ENCODE results near the gene ATP2C2.

ATP2C2 gene

DNA sequence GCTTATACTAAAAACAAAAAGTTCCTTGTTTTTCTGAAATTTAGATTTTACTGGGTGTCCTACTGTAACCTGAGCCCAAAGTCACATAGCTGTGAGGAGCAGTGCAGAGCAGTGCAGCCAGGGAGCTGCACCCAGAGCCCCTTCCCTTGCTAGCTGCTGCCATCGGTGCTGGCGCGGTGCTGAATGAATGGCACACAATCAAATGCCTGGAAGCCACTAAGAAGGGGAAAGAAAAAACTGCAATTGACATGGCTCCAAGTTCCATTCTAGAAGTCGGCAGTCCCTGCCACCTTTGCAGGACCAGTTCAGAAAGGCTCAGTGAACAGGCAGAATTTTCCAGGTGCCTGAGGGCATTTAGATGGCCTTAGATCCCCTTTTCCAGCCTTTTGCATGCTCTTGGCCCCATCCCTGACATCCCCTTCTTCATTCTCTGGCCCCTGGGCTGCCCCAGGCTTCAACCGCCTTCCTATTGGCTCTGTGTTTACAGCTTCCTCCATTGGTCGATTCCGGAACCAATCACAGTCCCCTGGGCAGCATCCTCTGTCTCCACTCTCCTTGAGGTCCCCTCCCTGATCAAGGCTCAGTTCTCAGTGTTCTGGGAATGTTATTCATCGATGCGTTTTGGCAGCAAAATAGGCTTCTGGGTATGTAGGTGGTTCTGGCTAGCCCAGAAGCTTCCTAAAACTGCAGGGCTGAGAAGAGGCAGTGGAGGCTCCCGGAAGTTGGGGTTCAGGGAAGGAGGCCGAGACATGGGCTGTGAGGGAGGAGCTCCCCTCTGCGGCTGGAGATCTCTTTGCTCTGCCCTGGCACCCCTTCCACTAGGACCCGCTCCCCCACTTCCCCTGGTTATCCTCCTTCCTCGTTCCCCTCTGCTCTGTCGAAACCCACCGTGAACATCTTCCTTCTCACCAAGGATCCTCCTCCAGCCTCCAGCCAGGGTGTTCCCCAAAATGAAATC, 37.9 kb downstream of the ATP2C2 start:
- Histone ChIP-seq H3K9ac (ENCODE audit: low read length) (no peak overlapping the region), H3K4me1 (ENCODE audit: control insufficient read depth, insufficient read depth, low read depth, low read length) (no peaks in the 10 kb centered on the region), H2BK120ac (ENCODE audit: low read depth, low read length) (no peak overlapping the region), H4K8ac (ENCODE audit: low read length) (no peak overlapping the region), H3K4me2 (ENCODE audit: low read length, poor library complexity, severe bottlenecking) (no peak overlapping the region), H3K18ac (ENCODE audit: low read depth in 1 of 2, low read length in 2 of 2) (no peak overlapping the region), H2BK12ac (ENCODE audit: low read length in 2 of 2) (no peak overlapping the region), H4K91ac (ENCODE audit: low read length) (no peak overlapping the region), H3K14ac (ENCODE audit: low read length in 2 of 2) (no peak overlapping the region), H3K4ac (ENCODE audit: low read depth in 1 of 2, low read length in 2 of 2) (no peak overlapping the region), H3K36me3 (ENCODE audit: control insufficient read depth in 1 of 2, insufficient read depth in 2 of 2, low read depth in 1 of 2, low read length in 2 of 2) (no peaks in the 10 kb centered on the region), H3K23ac (ENCODE audit: low read length in 2 of 2) (no peak overlapping the region), H2BK15ac (ENCODE audit: low read depth, poor library complexity, severe bottlenecking) (no peak overlapping the region), H3K4me3 (ENCODE audit: insufficient read depth in 1 of 2, low read depth in 1 of 2, low read length in 2 of 2) (no peak overlapping the region), H3K27ac (ENCODE audit: low read length, poor library complexity, severe bottlenecking) (no peak overlapping the region), H2BK5ac (ENCODE audit: low read depth, low read length, poor library complexity, severe bottlenecking) (no peak overlapping the region), H3K9me3 (ENCODE audit: control insufficient read depth, low read length) (no peaks in the 10 kb centered on the region), H3K27me3 (ENCODE audit: control insufficient read depth in 1 of 2, insufficient read depth in 1 of 2, low read length in 2 of 2) (peaks cover 49 to 63% of the 10 kb centered on the region in 2 experiments), H2AFZ (ENCODE audit: low read depth, low read length) (no peak overlapping the region), H2AK5ac (ENCODE audit: low read length, severe bottlenecking) (no peak overlapping the region), H3K79me1 (replicated peaks; ENCODE audit: low read length, poor library complexity, severe bottlenecking) (no peaks in the 10 kb centered on the region)
- 88% methylated on average over 14 of the region's 16 CpGs for WGBS
- DNase-seq = no peak

DNA sequence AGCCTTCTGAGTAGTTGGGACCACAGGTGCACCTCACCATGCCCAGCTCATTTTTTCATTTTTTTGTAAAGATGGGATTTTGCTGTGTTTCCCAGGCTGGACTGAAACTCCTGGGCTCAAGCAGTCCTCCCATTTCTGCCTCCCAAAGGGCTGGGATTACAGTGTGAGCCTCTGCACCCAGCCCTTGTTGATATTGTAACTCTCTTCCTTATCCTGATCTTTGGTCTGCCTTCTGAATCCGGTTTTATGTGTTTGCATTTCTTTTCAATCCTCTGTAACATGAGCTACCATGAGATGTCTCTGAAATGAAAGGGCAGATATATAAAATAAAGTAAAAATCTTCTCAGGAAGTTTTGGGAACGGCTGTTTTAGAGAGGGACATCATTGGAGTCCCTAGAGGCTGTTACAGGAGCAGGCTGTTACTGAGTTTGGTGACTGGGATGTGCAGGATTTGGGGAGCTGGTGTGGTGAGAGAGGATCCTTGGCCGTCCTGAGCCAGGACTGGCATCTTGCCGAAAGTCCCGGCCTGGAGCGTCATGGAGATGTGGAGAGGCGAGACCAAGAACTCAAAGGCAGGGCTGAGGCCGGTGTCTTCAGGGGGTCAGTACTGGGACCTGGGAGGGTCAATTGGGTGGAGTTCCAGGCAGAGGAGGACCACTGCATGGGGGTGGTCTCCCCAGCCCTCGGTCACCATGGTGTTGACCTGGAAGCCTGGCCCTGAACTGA, 39.4 kb downstream of the ATP2C2 start:
- no peak for DNase-seq
- Histone ChIP-seq H3K79me1 (replicated peaks; ENCODE audit: low read length, poor library complexity, severe bottlenecking) (no peaks in the 10 kb centered on the region), H3K18ac (ENCODE audit: low read depth in 1 of 2, low read length in 2 of 2) (no peak overlapping the region), H2BK5ac (ENCODE audit: low read depth, low read length, poor library complexity, severe bottlenecking) (no peak overlapping the region), H4K8ac (ENCODE audit: low read length) (no peak overlapping the region), H3K4me2 (ENCODE audit: low read length, poor library complexity, severe bottlenecking) (no peak overlapping the region), H3K9ac (ENCODE audit: low read length) (no peak overlapping the region), H2BK12ac (ENCODE audit: low read length in 2 of 2) (no peak overlapping the region), H2AK5ac (ENCODE audit: low read length, severe bottlenecking) (no peak overlapping the region), H3K4me1 (ENCODE audit: control insufficient read depth, insufficient read depth, low read depth, low read length) (no peaks in the 10 kb centered on the region), H3K23ac (ENCODE audit: low read length in 2 of 2) (no peak overlapping the region), H2BK120ac (ENCODE audit: low read depth, low read length) (no peak overlapping the region), H3K14ac (ENCODE audit: low read length in 2 of 2) (no peak overlapping the region), H2AFZ (ENCODE audit: low read depth, low read length) (no peak overlapping the region), H3K4ac (ENCODE audit: low read depth in 1 of 2, low read length in 2 of 2) (no peak overlapping the region), H3K36me3 (ENCODE audit: control insufficient read depth in 1 of 2, insufficient read depth in 2 of 2, low read depth in 1 of 2, low read length in 2 of 2) (no peaks in the 10 kb centered on the region), H3K27me3 (ENCODE audit: control insufficient read depth in 1 of 2, insufficient read depth in 1 of 2, low read length in 2 of 2) (peaks cover 49 to 58% of the 10 kb centered on the region in 2 experiments), H4K91ac (ENCODE audit: low read length) (no peak overlapping the region), H3K27ac (ENCODE audit: low read length, poor library complexity, severe bottlenecking) (no peak overlapping the region), H3K4me3 (ENCODE audit: insufficient read depth in 1 of 2, low read depth in 1 of 2, low read length in 2 of 2) (no peak overlapping the region), H3K9me3 (ENCODE audit: control insufficient read depth, low read length) (no peaks in the 10 kb centered on the region), H2BK15ac (ENCODE audit: low read depth, poor library complexity, severe bottlenecking) (no peak overlapping the region)
- 82% methylated on average over 9 of the region's 9 CpGs for WGBS

DNA sequence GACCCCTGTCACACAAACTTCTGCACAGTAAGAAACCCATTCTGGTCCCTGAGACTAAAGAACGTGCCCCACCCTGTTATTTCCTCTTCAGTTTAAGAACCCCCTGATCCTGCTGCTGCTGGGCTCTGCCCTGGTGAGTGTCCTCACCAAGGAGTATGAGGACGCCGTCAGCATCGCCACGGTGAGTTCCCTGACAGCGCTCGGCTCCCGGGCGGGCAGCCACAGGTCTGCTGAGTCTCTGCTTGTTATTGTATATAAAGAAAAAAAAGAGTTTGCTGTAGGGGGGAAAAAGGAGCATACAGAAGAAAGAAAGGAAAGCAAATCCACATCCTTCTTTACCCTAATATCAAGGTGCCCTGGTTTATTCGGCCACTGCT, 40.0 kb downstream of the ATP2C2 start:
- no peak for DNase-seq

DNA sequence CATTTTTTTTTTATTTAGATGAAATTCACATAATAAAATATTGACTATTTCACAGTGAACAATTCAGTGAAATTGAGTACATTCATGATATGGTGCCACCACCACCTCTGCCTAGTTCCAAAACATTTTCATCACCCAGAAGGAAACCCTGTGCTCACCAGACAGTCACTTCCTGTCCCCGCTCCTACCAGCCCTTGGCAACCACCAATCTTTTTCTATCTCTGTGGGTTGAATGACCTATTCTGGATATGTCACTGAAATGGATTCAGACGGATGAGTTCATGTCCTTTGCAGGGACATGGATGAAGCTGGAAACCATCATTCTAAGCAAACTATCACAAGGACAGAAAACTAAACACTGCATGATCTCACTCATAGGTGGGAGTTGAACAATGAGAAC, 40.5 kb downstream of the ATP2C2 start:
- H3K27me3 ChIP-seq (ENCODE audit: control insufficient read depth in 1 of 2, insufficient read depth in 1 of 2, low read length in 2 of 2) = peaks cover 54 to 61% of the 10 kb centered on the region in 2 experiments
- H3K4me2 ChIP-seq (ENCODE audit: low read length, poor library complexity, severe bottlenecking) = no peak overlapping the region
- H2BK12ac ChIP-seq (ENCODE audit: low read length in 2 of 2) = no peak overlapping the region
- no peak overlapping the region for H3K27ac ChIP-seq (ENCODE audit: low read length, poor library complexity, severe bottlenecking)
- no peak overlapping the region for H3K9ac ChIP-seq (ENCODE audit: low read length)
- no peak overlapping the region for H2AFZ ChIP-seq (ENCODE audit: low read depth, low read length)
- no peak overlapping the region for H2BK120ac ChIP-seq (ENCODE audit: low read depth, low read length)
- no peaks in the 10 kb centered on the region for H3K4me1 ChIP-seq (ENCODE audit: control insufficient read depth, insufficient read depth, low read depth, low read length)
- no peak overlapping the region for H3K18ac ChIP-seq (ENCODE audit: low read depth in 1 of 2, low read length in 2 of 2)
- H2BK15ac ChIP-seq (ENCODE audit: low read depth, poor library complexity, severe bottlenecking) = no peak overlapping the region
- H3K4me3 ChIP-seq (ENCODE audit: insufficient read depth in 1 of 2, low read depth in 1 of 2, low read length in 2 of 2) = no peak overlapping the region
- no peak overlapping the region for H3K23ac ChIP-seq (ENCODE audit: low read length in 2 of 2)
- DNase-seq = no peak
- no peak overlapping the region for H3K4ac ChIP-seq (ENCODE audit: low read depth in 1 of 2, low read length in 2 of 2)
- H2AK5ac ChIP-seq (ENCODE audit: low read length, severe bottlenecking) = no peak overlapping the region
- no CpG with 5 or more reads among the region's 2 CpGs for WGBS
- H4K91ac ChIP-seq (ENCODE audit: low read length) = no peak overlapping the region
- H4K8ac ChIP-seq (ENCODE audit: low read length) = no peak overlapping the region
- no peaks in the 10 kb centered on the region for H3K79me1 ChIP-seq (replicated peaks; ENCODE audit: low read length, poor library complexity, severe bottlenecking)
- H3K9me3 ChIP-seq (ENCODE audit: control insufficient read depth, low read length) = peaks cover under 1% of the 10 kb centered on the region
- H3K14ac ChIP-seq (ENCODE audit: low read length in 2 of 2) = no peak overlapping the region
- H3K36me3 ChIP-seq (ENCODE audit: control insufficient read depth in 1 of 2, insufficient read depth in 2 of 2, low read depth in 1 of 2, low read length in 2 of 2) = no peaks in the 10 kb centered on the region
- H2BK5ac ChIP-seq (ENCODE audit: low read depth, low read length, poor library complexity, severe bottlenecking) = no peak overlapping the region

More for the DNA sequence above, 40.0 kb downstream of the ATP2C2 start:
- Histone ChIP-seq H3K27me3 (ENCODE audit: control insufficient read depth in 1 of 2, insufficient read depth in 1 of 2, low read length in 2 of 2) (peaks cover 51 to 58% of the 10 kb centered on the region in 2 experiments), H3K18ac (ENCODE audit: low read depth in 1 of 2, low read length in 2 of 2) (no peak overlapping the region), H4K8ac (ENCODE audit: low read length) (no peak overlapping the region), H2BK5ac (ENCODE audit: low read depth, low read length, poor library complexity, severe bottlenecking) (no peak overlapping the region), H3K14ac (ENCODE audit: low read length in 2 of 2) (no peak overlapping the region), H2BK15ac (ENCODE audit: low read depth, poor library complexity, severe bottlenecking) (no peak overlapping the region), H2BK120ac (ENCODE audit: low read depth, low read length) (no peak overlapping the region), H3K9me3 (ENCODE audit: control insufficient read depth, low read length) (no peaks in the 10 kb centered on the region), H3K4ac (ENCODE audit: low read depth in 1 of 2, low read length in 2 of 2) (no peak overlapping the region), H2AFZ (ENCODE audit: low read depth, low read length) (no peak overlapping the region), H3K9ac (ENCODE audit: low read length) (no peak overlapping the region), H3K4me2 (ENCODE audit: low read length, poor library complexity, severe bottlenecking) (no peak overlapping the region), H3K4me3 (ENCODE audit: insufficient read depth in 1 of 2, low read depth in 1 of 2, low read length in 2 of 2) (no peak overlapping the region), H3K23ac (ENCODE audit: low read length in 2 of 2) (no peak overlapping the region), H2AK5ac (ENCODE audit: low read length, severe bottlenecking) (no peak overlapping the region), H3K4me1 (ENCODE audit: control insufficient read depth, insufficient read depth, low read depth, low read length) (no peaks in the 10 kb centered on the region), H3K79me1 (replicated peaks; ENCODE audit: low read length, poor library complexity, severe bottlenecking) (no peaks in the 10 kb centered on the region), H3K27ac (ENCODE audit: low read length, poor library complexity, severe bottlenecking) (no peak overlapping the region), H4K91ac (ENCODE audit: low read length) (no peak overlapping the region), H3K36me3 (ENCODE audit: control insufficient read depth in 1 of 2, insufficient read depth in 2 of 2, low read depth in 1 of 2, low read length in 2 of 2) (no peaks in the 10 kb centered on the region), H2BK12ac (ENCODE audit: low read length in 2 of 2) (no peak overlapping the region)
- 87% methylated on average over 10 of the region's 10 CpGs for WGBS
